Muscle layer of duodenum (tissue), 2 donors: Measurements from ENCODE around the gene RPL22.
A peak's percentile ranks its signal among the peaks of the same experiment; 100 is the strongest.

Experiments
- H3K27ac ChIP-seq: one replicate; pipeline ENCODE4 v1.7.0; 2013; ENCODE audit warnings: mild to moderate bottlenecking, low read length
- H3K27me3 ChIP-seq: one replicate; pipeline ENCODE4 v1.7.0; 2013; ENCODE audit warnings: low read depth, mild to moderate bottlenecking, control low read depth, low read length
- H3K36me3 ChIP-seq, 2 donors: one replicate each; pipeline ENCODE4 v1.7.0; 2013; ENCODE audit warnings: low read length in 2 of 2, control low read depth in 1 of 2, mild to moderate bottlenecking in 1 of 2; ENCODE audit not compliant: insufficient read depth in 2 of 2, control insufficient read depth in 1 of 2
- H3K4me1 ChIP-seq, 2 donors: one replicate each; pipeline ENCODE4 v1.7.0; 2013; ENCODE audit warnings: low read length in 2 of 2, mild to moderate bottlenecking in 2 of 2, control low read depth in 1 of 2, moderate library complexity in 1 of 2; ENCODE audit not compliant: insufficient read depth in 2 of 2, control insufficient read depth in 1 of 2
- H3K4me3 ChIP-seq, 2 donors: one replicate each; pipeline ENCODE4 v1.7.0; 2013; ENCODE audit warnings: low read length in 2 of 2, low read depth in 1 of 2, mild to moderate bottlenecking in 1 of 2
- H3K9me3 ChIP-seq, 2 donors: one replicate each; pipeline ENCODE4 v1.7.0; 2013; ENCODE audit warnings: low read length in 2 of 2, control low read depth in 1 of 2, mild to moderate bottlenecking in 1 of 2; ENCODE audit not compliant: control insufficient read depth in 1 of 2
- donor health status: healthy.

The RPL22 gene

DNA sequence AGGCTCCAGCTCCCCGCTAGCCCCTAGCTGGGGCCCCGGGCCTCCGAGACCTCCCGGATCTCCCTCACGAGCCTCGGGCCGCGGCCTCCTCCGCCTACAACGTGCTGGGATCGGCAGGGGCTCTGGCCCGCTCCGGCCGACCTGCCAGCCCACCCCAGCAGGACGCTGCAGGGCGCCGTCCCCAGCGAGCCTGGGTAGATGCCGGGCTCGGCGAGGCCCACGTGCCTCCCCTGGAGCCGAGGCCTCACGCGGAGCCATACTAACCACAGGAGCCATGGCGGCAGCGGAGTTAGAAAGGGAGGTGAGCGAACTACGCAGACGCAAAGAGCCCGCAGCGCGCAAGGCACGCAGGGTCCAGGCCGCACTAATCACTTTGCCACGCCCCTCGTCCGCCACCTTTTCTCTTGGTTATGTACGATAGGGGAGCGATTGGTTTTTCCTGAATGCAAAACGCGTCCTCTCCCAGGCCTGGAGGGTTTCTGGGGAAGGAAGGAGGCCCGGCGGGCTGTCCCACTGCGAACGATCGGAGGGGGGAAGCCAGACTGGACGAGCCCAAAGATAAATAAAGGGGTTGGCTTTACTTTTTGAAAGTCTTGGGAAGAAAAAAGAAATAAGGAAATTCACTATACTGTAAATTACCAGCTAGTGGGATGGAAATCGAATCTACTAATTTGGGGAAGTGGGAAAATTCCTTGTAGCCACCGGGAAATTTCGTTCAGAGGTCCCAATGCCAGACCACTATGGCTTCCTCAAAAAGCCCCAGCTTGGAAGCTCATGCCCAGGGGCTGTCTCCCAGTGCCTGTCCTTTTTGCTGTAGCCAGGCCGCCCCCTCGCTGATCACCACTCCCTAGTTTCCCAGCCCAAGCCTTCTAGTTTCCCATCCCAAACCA, at the start of gene RPL22:
RPL22 (minus strand) TSS at position 298 of the 890 bp plus-strand sequence; CDS start at position 276, 22 bp downstream.
- peaks cover 9 to 21% of the 10 kb centered on the region in 2 donors for H3K4me1 ChIP-seq
- H3K36me3 ChIP-seq, result peaks cover 12 to 15% of the 10 kb centered on the region in 2 donors
- H3K9me3 ChIP-seq, result no peaks in the 10 kb centered on the region
- H3K4me3 ChIP-seq, result peak within 1 kb of the TSS; percentile 96
- no peaks in the 10 kb centered on the region for H3K27me3 ChIP-seq
- peak within 1 kb of the TSS; percentile 89 for H3K27ac ChIP-seq

GRCh38 chr1:6248161-6248776, 48.9 kb upstream of the RPL22 start:
- H3K4me3 ChIP-seq, result no peak overlapping the region
- H3K4me1 ChIP-seq, result peaks cover 0 to 32% of the 10 kb centered on the region in 2 donors
- peaks cover 0 to under 1% of the 10 kb centered on the region in 2 donors for H3K36me3 ChIP-seq
- peaks cover 36% of the 10 kb centered on the region for H3K27me3 ChIP-seq
- H3K27ac ChIP-seq, result no peak overlapping the region
- no peaks in the 10 kb centered on the region for H3K9me3 ChIP-seq

DNA sequence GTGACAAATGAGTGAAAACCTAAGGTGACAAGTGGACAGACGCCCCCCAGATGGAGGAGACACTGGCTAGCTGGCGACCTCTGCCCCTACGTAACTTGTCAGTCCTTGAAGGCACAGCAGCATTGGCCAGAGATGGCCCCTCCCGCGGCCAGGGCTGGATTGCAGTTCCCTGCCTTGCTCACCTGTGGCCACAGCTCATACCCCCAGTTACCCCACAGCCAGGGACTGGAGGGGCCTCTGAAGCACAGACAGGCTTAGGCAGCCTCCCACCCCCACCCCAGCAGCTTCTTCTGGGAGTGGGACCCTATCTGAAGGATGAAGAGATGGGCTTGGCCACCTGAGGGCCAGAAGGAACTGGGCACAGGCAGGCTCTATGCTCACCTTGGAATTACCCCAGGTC, 48.3 kb upstream of the RPL22 start:
- no peak overlapping the region for H3K4me3 ChIP-seq
- H3K27me3 ChIP-seq, result peaks cover 42% of the 10 kb centered on the region
- H3K36me3 ChIP-seq, result no peaks in the 10 kb centered on the region
- no peak overlapping the region for H3K27ac ChIP-seq
- no peaks in the 10 kb centered on the region for H3K9me3 ChIP-seq
- peaks cover 0 to 32% of the 10 kb centered on the region in 2 donors for H3K4me1 ChIP-seq

DNA sequence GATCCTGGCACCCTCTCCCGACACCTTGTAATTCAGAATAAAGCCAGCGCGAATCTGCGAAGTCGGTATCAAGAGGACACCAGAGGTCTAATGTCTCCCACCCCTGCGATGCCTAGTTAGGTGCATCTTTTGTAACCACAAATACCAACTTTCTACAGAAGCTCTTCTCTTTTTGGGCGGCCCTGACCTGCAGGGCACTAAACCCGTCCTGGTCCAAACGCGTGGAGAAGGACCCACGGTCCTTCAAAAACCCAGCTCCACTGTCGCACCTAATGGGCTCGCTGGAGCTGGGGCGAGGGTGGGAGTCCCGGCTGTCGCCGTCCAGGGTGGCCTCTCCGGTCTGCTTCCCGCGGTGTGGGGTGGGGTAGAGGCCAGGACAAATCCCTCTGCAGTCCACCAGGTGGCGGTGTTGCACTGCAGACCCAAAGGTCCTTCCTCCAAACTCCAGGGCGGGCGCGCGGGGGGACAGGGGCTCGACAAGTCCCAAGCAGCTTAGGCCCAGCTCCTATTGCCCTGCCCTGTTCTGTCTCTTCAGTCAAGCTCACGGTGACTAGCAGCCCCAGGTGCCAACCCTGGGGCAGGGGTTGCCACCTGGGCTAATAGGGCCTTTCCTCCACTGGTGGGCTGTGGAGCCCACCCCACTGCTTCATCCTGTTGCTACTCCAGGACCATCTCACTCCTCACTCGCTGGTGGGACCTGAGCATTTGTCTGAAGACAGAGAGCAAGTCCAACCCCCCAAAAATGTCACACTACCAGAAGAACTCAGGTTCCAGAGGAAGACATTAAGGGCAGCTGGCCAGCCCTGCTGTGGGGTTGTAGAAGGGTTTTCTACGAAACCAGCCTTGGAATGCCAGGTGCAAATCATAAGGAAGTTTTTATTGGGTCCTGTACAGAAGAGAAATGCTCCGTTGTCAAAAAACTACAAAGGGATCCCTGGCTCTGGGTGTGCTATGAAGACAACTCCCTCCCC, 47.4 kb upstream of the RPL22 start:
- Histone ChIP-seq H3K4me1 (peaks cover 0 to 40% of the 10 kb centered on the region in 2 donors), H3K36me3 (no peaks in the 10 kb centered on the region), H3K27me3 (peaks cover 43% of the 10 kb centered on the region), H3K9me3 (no peaks in the 10 kb centered on the region), H3K4me3 (no peak overlapping the region), H3K27ac (no peak overlapping the region)

DNA sequence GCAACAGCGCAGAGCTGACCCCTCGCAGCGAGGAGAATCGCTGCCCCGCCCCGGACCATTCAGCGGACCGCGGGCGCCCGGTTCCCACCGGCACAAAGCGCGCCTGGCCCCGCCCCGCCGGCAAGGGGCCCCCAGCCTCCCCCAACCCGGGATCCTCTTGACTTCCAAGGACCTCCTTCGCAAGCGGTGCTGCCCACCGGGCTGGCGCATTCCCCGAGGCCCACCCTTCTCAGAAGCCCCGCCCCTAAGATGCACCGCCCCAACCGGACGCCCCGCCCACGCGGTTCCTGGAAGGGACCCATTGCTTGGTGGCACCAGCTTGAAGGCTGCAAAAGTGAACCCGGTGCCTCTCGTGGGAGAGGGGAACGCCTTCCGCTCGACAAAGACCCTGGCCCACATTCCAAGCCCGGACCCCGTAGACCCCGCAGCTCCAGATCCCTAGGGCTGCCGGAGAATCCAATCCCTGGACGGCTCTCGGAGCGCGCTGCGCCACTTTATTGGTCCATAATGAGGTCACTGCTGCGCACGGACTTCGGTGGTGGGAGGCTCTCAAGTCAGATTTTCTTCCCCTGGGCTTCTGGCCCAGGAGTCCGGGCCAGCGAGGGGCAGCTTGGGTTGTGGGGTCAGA, 46.6 kb upstream of the RPL22 start:
- H3K27me3 ChIP-seq, result peaks cover 46% of the 10 kb centered on the region

DNA sequence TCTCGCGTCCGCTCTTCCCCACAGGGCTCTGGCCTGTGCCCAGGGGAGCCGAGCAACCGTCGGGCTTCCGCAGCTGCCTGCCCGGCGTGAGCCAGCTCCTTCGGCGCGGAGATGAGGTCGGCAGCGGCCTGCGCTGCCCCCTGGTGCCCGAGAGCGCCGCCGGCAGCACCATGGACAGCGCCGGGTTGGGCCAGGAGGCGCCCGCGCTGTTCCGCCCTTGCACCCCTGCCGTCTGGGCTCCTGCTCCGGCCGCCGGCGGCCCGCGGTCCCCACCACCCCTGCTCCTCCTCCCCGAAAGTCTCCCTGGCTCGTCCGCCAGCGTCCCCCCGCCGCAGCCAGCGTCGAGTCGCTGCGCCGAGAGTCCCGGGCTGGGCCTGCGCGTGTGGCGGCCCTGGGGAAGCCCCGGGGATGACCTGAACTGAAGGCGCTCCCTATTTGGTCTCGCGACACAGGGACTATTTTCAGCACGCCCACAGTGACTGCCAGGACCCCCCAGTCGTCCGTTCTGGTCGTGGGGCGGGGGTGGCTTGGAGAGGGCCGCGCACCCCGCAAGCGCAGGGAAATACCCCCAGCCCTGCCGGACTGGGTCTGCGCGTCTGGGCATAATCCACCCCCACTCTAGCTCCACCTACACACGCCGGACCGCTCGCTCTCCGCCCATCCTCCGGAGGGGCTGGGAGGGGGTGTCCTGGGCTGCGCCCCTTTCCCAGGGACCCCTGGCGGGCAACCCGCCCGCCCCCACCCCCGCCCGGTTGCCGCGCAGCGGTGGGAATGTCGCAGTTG, 45.9 kb upstream of the RPL22 start:
- Histone ChIP-seq H3K27me3 (peaks cover 51% of the 10 kb centered on the region), H3K4me1 (peaks cover 0 to 47% of the 10 kb centered on the region in 2 donors), H3K4me3 (peak overlapping the region in 1 of 2 donors; percentile 24)

More for the DNA sequence above, 46.6 kb upstream of the RPL22 start:
- Histone ChIP-seq H3K4me1 (peaks cover 0 to 47% of the 10 kb centered on the region in 2 donors), H3K4me3 (no peak overlapping the region), H3K9me3 (no peaks in the 10 kb centered on the region), H3K27ac (no peak overlapping the region), H3K36me3 (no peaks in the 10 kb centered on the region)

GRCh38 chr1:6244401-6245049, 45.1 kb upstream of the RPL22 start:
- H3K27ac ChIP-seq, result no peak overlapping the region
- H3K36me3 ChIP-seq, result no peaks in the 10 kb centered on the region
- H3K4me3 ChIP-seq, result no peak overlapping the region
- H3K9me3 ChIP-seq, result no peaks in the 10 kb centered on the region
- H3K4me1 ChIP-seq, result peaks cover 0 to 41% of the 10 kb centered on the region in 2 donors
- peaks cover 48% of the 10 kb centered on the region for H3K27me3 ChIP-seq

More for the DNA sequence above, 45.9 kb upstream of the RPL22 start:
- Histone ChIP-seq H3K27ac (no peak overlapping the region), H3K9me3 (no peaks in the 10 kb centered on the region), H3K36me3 (no peaks in the 10 kb centered on the region)

DNA sequence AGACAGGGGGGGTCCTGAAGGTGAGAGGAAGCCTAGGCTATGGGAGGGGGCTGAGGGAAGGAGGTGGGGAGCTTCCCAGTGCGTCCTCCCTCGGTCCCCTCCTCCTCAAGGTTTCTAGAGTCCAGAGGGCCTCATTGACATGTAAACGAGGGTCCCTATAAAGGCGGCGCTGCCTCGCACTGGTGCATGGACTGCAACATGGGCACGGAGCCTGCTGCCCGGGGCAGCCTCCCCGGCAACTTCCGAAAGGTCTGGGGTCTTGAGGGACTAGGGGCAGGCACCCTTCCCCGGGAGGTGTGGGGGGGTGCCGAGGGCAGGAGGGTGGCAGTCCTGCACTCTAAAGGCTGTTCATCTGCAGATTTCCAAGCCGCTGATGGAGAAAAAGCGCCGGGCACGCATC, 44.6 kb upstream of the RPL22 start, which contains the start of gene HES3:
HES3 (plus strand) TSS at position 187 of the 400 bp plus-strand sequence; CDS start at position 374, 187 bp downstream.
- Histone ChIP-seq H3K27me3 (peaks cover 48% of the 10 kb centered on the region), H3K27ac (no peak within 1 kb of the TSS), H3K4me3 (no peak within 1 kb of the TSS), H3K9me3 (no peaks in the 10 kb centered on the region), H3K36me3 (no peaks in the 10 kb centered on the region), H3K4me1 (peaks cover 0 to 38% of the 10 kb centered on the region in 2 donors)

DNA sequence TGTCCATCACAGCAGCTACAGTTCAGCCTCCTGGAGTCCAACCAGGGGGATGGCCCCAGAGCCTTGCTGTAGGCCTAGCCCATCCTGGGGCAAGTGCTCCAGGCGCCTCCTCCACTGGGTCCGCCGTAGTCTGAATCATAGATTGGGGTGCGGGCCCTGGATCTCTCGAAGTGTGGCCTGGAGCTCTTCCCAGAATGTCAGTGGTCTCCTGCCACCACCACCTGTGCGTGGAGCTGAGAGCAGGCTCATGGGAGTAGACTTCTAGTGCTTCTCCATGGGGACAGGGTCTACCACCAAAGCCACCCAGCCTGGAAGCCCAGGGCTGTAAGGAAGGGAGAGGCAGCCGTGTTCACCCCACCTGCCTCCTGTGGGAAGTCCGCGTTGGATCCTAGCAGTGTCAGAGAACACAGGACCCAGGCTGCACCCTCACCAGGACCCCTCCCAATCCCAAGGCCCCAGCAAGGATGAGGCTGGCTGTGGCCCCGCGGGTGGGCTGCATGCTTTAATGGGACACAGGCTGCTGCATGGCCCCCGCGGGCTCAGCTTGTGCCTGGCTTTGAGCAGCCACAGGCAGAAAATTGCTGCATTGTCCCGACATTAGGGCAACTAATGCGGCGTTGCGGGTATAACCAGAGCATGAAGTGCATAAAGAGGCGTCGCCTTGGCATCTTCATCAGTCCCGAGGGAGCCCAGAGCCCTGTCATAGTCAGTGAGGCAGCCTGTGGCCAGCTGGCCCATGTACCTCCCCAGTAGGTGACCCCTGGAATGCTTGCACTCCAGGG, 43.8 kb upstream of the RPL22 start:
- H3K9me3 ChIP-seq, result no peaks in the 10 kb centered on the region
- H3K4me1 ChIP-seq, result peaks cover 0 to 35% of the 10 kb centered on the region in 2 donors
- H3K36me3 ChIP-seq, result no peaks in the 10 kb centered on the region
- H3K27me3 ChIP-seq, result peaks cover 43% of the 10 kb centered on the region
- no peak overlapping the region for H3K27ac ChIP-seq
- H3K4me3 ChIP-seq, result no peak overlapping the region
